Measurements from ENCODE around the gene KCTD16.

DNA sequence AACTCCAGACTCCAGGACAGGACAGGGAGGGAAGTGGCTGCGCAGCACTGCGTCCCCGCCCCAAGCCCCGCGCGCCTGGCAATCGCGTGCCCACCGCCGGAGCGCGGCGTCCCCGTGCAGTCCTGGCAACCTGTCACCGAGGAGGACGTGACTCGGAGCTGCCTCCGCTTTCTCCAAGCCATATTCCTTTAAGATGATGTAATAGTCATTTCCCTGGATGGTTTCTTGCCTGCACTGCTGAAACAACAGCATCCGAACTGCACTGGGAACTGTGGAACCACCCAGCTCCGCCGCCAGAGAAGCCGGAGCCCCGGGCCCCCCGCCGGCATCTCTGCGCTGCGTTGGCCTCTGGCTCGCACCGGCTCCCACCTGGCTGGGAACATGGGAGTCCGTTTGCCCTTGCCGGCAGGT is 34.5 kb downstream of the KCTD16 start:
- no peak for TF ChIP-seq POLR2AphosphoS5 (IDR thresholded peaks at IDR 0.05; ENCODE audit: low read depth, low read length)
- TF ChIP-seq, protein P1, sequence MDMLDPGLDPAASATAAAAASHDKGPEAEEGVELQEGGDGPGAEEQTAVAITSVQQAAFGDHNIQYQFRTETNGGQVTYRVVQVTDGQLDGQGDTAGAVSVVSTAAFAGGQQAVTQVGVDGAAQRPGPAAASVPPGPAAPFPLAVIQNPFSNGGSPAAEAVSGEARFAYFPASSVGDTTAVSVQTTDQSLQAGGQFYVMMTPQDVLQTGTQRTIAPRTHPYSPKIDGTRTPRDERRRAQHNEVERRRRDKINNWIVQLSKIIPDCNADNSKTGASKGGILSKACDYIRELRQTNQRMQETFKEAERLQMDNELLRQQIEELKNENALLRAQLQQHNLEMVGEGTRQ (IDR thresholded peaks at IDR 0.05; ENCODE audit: borderline replicate concordance, low read depth, low read length) = no peak
- TF ChIP-seq, protein P2, sequence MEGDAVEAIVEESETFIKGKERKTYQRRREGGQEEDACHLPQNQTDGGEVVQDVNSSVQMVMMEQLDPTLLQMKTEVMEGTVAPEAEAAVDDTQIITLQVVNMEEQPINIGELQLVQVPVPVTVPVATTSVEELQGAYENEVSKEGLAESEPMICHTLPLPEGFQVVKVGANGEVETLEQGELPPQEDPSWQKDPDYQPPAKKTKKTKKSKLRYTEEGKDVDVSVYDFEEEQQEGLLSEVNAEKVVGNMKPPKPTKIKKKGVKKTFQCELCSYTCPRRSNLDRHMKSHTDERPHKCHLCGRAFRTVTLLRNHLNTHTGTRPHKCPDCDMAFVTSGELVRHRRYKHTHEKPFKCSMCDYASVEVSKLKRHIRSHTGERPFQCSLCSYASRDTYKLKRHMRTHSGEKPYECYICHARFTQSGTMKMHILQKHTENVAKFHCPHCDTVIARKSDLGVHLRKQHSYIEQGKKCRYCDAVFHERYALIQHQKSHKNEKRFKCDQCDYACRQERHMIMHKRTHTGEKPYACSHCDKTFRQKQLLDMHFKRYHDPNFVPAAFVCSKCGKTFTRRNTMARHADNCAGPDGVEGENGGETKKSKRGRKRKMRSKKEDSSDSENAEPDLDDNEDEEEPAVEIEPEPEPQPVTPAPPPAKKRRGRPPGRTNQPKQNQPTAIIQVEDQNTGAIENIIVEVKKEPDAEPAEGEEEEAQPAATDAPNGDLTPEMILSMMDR (IDR thresholded peaks at IDR 0.05) = no peak
- no peak for TF ChIP-seq PBX3 (IDR thresholded peaks at IDR 0.05)
- TF ChIP-seq JUND (IDR thresholded peaks at IDR 0.05) = no peak
- TF ChIP-seq GABPA (IDR thresholded peaks at IDR 0.05; ENCODE audit: low read depth) = no peak
- TF ChIP-seq RCOR1 (IDR thresholded peaks at IDR 0.05; ENCODE audit: low read length) = no peak
- no peak for TF ChIP-seq RFX5 (IDR thresholded peaks at IDR 0.05; ENCODE audit: low read length)
- TF ChIP-seq EP300 (IDR thresholded peaks at IDR 0.05; ENCODE audit: borderline replicate concordance in 1 of 2, low read depth in 1 of 2, low read length in 1 of 2) = no peak
- TF ChIP-seq EZH2phosphoT487 (IDR thresholded peaks at IDR 0.05; ENCODE audit: borderline replicate concordance, low read depth) = no peak
- TF ChIP-seq FOXM1 (IDR thresholded peaks at IDR 0.05; ENCODE audit: low read depth) = no peak
- no peak for TF ChIP-seq TAF1 (IDR thresholded peaks at IDR 0.05; ENCODE audit: borderline replicate concordance, low read depth, low read length)
- no peak for TF ChIP-seq RAD21 (IDR thresholded peaks at IDR 0.05; ENCODE audit: low read length)

Data from SK-N-SH (cell line).